ENCODE results near the gene GDF15. TPM values are rescaled to one million over a fixed set of nuclear protein-coding genes. Genes with fewer than 3 reads are reported as not detected.

The GDF15 gene
- polyA plus RNA-seq, 1 of the 3 experiments (the other 2 are of a cell fraction): 129 TPM

DNA sequence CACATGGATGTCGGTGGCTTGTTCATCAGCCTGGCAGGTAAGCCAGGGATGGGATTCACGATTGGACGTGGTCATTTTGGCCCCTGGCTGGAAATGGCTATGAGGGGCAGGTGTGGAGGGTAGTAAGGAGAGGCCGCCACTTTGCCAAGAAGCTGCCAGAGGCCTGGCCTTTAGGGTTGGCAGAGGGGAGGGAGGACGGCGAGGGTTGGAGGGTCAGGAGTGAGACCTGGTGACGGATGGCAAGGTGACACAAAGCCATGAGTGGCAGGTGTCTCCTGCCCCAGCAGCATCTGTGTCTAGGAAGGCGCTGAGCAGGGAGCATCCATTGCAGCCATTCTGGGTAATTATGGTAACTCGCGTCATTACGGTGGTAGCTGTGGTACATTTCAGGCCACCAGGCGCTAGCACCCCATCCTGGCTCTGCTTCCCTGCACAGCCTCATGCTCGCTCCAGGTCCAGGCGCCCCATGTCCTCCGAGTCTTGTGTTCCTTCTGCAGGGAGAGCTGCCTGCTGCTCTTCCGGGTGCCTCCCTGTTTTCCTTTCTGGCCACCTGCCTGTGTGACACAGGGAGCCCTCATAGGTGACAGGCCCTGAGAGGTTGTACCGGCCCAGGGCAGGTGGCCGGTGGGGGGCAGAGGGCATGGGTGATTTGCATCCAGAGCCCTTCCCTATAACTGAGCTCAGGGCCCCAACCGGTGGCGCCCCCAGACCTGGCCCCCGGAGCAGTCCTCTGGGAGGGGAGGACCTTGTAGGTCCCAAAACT, 37.5 kb downstream of the GDF15 start:
- DNase-seq: no peak
- ChIA-PET CTCF (interaction anchor here (0.8 to 1.5 kb wide), 5 partner anchors 9 to 172 kb away, joined by 3 to 4 read pairs (median 3); no protein-coding TSS in a partner anchor), POLR2A (interaction anchor here (1.2 kb wide), 1 partner anchor 142 kb away, joined by 3 read pairs; the partner anchor contains the start of gene JUND)
- Histone ChIP-seq H3K27ac (ENCODE audit: low read depth in 2 of 2, low read length in 1 of 2) (no peak overlapping the region), H3K9ac (no peak overlapping the region), H3K79me2 (ENCODE audit: insufficient read depth) (peaks cover 66% of the 10 kb centered on the region), H2AFZ (ENCODE audit: low read depth) (no peak overlapping the region), H3K4me2 (no peak overlapping the region), H3K4me3 (ENCODE audit: low read depth in 2 of 2, low read length in 1 of 2) (no peak overlapping the region), H3K9me2 (no peaks in the 10 kb centered on the region), H3F3A (replicated peaks; ENCODE audit: insufficient read depth) (peaks cover 4% of the 10 kb centered on the region), H3K4me1 (ENCODE audit: control insufficient read depth in 1 of 2, insufficient read depth in 2 of 2, low read depth in 1 of 2, low read length in 1 of 2) (peaks cover 16 to 44% of the 10 kb centered on the region in 2 experiments; a peak in 2 of 4 replicates), H3K27me3 (ENCODE audit: insufficient read depth) (no peaks in the 10 kb centered on the region), H3K36me3 (replicated peaks in 1 of 2; ENCODE audit: control insufficient read depth in 1 of 2, insufficient read depth in 2 of 2, low read length in 1 of 2) (peaks cover 0 to 5% of the 10 kb centered on the region in 2 experiments), H3K9me3 (no peaks in the 10 kb centered on the region), H4K20me1 (ENCODE audit: insufficient read depth) (peaks cover 52% of the 10 kb centered on the region)
- 97% methylated on average over 20 of the region's 21 CpGs for WGBS (ENCODE audit: low lambda C conversion rate)
- TF ChIP-seq NFIC (IDR thresholded peaks at IDR 0.05; ENCODE audit: borderline replicate concordance) (no peak), POLR2AphosphoS5 (IDR thresholded peaks at IDR 0.05; ENCODE audit: low read depth, low read length) (no peak), SIN3A (IDR thresholded peaks at IDR 0.05; ENCODE audit: borderline replicate concordance, low read depth, low read length) (no peak), JUND (IDR thresholded peaks at IDR 0.05) (no peak), CHD2 (IDR thresholded peaks at IDR 0.05; ENCODE audit: low read length, partially characterized antibody) (no peak)
- TF ChIP-seq, protein P1, sequence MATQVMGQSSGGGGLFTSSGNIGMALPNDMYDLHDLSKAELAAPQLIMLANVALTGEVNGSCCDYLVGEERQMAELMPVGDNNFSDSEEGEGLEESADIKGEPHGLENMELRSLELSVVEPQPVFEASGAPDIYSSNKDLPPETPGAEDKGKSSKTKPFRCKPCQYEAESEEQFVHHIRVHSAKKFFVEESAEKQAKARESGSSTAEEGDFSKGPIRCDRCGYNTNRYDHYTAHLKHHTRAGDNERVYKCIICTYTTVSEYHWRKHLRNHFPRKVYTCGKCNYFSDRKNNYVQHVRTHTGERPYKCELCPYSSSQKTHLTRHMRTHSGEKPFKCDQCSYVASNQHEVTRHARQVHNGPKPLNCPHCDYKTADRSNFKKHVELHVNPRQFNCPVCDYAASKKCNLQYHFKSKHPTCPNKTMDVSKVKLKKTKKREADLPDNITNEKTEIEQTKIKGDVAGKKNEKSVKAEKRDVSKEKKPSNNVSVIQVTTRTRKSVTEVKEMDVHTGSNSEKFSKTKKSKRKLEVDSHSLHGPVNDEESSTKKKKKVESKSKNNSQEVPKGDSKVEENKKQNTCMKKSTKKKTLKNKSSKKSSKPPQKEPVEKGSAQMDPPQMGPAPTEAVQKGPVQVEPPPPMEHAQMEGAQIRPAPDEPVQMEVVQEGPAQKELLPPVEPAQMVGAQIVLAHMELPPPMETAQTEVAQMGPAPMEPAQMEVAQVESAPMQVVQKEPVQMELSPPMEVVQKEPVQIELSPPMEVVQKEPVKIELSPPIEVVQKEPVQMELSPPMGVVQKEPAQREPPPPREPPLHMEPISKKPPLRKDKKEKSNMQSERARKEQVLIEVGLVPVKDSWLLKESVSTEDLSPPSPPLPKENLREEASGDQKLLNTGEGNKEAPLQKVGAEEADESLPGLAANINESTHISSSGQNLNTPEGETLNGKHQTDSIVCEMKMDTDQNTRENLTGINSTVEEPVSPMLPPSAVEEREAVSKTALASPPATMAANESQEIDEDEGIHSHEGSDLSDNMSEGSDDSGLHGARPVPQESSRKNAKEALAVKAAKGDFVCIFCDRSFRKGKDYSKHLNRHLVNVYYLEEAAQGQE (IDR thresholded peaks at IDR 0.05; ENCODE audit: low read depth, low read length): no peak
- TF ChIP-seq, protein P2, sequence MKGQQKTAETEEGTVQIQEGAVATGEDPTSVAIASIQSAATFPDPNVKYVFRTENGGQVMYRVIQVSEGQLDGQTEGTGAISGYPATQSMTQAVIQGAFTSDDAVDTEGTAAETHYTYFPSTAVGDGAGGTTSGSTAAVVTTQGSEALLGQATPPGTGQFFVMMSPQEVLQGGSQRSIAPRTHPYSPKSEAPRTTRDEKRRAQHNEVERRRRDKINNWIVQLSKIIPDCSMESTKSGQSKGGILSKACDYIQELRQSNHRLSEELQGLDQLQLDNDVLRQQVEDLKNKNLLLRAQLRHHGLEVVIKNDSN (IDR thresholded peaks at IDR 0.05; ENCODE audit: borderline replicate concordance, low read depth): no peak
- TF ChIP-seq, protein P3, sequence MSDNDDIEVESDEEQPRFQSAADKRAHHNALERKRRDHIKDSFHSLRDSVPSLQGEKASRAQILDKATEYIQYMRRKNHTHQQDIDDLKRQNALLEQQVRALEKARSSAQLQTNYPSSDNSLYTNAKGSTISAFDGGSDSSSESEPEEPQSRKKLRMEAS (IDR thresholded peaks at IDR 0.05; ENCODE audit: low read depth): no peak
- TF ChIP-seq, protein P4, sequence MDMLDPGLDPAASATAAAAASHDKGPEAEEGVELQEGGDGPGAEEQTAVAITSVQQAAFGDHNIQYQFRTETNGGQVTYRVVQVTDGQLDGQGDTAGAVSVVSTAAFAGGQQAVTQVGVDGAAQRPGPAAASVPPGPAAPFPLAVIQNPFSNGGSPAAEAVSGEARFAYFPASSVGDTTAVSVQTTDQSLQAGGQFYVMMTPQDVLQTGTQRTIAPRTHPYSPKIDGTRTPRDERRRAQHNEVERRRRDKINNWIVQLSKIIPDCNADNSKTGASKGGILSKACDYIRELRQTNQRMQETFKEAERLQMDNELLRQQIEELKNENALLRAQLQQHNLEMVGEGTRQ (IDR thresholded peaks at IDR 0.05; ENCODE audit: borderline replicate concordance, low read depth, low read length): no peak
- TF ChIP-seq, protein P5, sequence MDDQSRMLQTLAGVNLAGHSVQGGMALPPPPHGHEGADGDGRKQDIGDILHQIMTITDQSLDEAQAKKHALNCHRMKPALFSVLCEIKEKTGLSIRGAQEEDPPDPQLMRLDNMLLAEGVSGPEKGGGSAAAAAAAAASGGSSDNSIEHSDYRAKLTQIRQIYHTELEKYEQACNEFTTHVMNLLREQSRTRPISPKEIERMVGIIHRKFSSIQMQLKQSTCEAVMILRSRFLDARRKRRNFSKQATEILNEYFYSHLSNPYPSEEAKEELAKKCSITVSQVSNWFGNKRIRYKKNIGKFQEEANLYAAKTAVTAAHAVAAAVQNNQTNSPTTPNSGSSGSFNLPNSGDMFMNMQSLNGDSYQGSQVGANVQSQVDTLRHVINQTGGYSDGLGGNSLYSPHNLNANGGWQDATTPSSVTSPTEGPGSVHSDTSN (IDR thresholded peaks at IDR 0.05): no peak
- TF ChIP-seq, protein P6, sequence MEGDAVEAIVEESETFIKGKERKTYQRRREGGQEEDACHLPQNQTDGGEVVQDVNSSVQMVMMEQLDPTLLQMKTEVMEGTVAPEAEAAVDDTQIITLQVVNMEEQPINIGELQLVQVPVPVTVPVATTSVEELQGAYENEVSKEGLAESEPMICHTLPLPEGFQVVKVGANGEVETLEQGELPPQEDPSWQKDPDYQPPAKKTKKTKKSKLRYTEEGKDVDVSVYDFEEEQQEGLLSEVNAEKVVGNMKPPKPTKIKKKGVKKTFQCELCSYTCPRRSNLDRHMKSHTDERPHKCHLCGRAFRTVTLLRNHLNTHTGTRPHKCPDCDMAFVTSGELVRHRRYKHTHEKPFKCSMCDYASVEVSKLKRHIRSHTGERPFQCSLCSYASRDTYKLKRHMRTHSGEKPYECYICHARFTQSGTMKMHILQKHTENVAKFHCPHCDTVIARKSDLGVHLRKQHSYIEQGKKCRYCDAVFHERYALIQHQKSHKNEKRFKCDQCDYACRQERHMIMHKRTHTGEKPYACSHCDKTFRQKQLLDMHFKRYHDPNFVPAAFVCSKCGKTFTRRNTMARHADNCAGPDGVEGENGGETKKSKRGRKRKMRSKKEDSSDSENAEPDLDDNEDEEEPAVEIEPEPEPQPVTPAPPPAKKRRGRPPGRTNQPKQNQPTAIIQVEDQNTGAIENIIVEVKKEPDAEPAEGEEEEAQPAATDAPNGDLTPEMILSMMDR (IDR thresholded peaks at IDR 0.05): no peak
- TF ChIP-seq, protein P7, sequence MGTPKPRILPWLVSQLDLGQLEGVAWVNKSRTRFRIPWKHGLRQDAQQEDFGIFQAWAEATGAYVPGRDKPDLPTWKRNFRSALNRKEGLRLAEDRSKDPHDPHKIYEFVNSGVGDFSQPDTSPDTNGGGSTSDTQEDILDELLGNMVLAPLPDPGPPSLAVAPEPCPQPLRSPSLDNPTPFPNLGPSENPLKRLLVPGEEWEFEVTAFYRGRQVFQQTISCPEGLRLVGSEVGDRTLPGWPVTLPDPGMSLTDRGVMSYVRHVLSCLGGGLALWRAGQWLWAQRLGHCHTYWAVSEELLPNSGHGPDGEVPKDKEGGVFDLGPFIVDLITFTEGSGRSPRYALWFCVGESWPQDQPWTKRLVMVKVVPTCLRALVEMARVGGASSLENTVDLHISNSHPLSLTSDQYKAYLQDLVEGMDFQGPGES (IDR thresholded peaks at IDR 0.05; ENCODE audit: low read depth, low read length): no peak
